ENCODE results near the gene MEAF6.
"Not testable (repeated sequence)": the region's sequence is repeated elsewhere in the genome, so short reads cannot be mapped to it uniquely, and the experiment has no call there.

The MEAF6 gene

GRCh38 chr1:37532418-37533156 lies 18.0 kb upstream of the MEAF6 start:
- not testable (repeated sequence) for DNase-seq (ENCODE audit: low spot score)

GRCh38 chr1:37529888-37530287 lies 15.3 kb upstream of the MEAF6 start:
- DNase-seq (ENCODE audit: low spot score): not testable (repeated sequence)

GRCh38 chr1:37519613-37520012 lies 5.0 kb upstream of the MEAF6 start:
- DNase-seq (ENCODE audit: low spot score): no peak

GRCh38 chr1:37518929-37519328 lies 4.4 kb upstream of the MEAF6 start:
- DNase-seq (ENCODE audit: low spot score): not testable (repeated sequence)

- DNase-seq (ENCODE audit: low spot score): not testable (repeated sequence)
Observed at GRCh38 chr1:37518241-37518640, 3.7 kb upstream of the MEAF6 start.

- no peak for DNase-seq (ENCODE audit: low spot score)
Observed at GRCh38 chr1:37517569-37517968, 3.0 kb upstream of the MEAF6 start.

- no peak for DNase-seq (ENCODE audit: low spot score)
Observed at GRCh38 chr1:37515185-37516034, 844 bp upstream of the MEAF6 start.

- peak; percentile 33 for DNase-seq (ENCODE audit: low spot score)
Observed at GRCh38 chr1:37513795-37514349, 694 bp downstream of the MEAF6 start.

- DNase-seq (ENCODE audit: low spot score): no peak
Observed at GRCh38 chr1:37509181-37509580, 5.4 kb downstream of the MEAF6 start.

- no peak for DNase-seq (ENCODE audit: low spot score)
Observed at GRCh38 chr1:37506740-37507139, 7.8 kb downstream of the MEAF6 start.

GRCh38 chr1:37502791-37503190 lies 11.8 kb downstream of the MEAF6 start:
- not testable (repeated sequence) for DNase-seq (ENCODE audit: low spot score)

GRCh38 chr1:37502104-37502503 lies 12.5 kb downstream of the MEAF6 start:
- DNase-seq (ENCODE audit: low spot score): no peak

GRCh38 chr1:37501661-37502060 lies 12.9 kb downstream of the MEAF6 start:
- DNase-seq (ENCODE audit: low spot score): no peak

GRCh38 chr1:37498872-37499617 lies 15.5 kb downstream of the MEAF6 start:
- DNase-seq (ENCODE audit: low spot score): no peak

GRCh38 chr1:37497832-37498231 lies 16.7 kb downstream of the MEAF6 start:
- DNase-seq (ENCODE audit: low spot score): no peak

GRCh38 chr1:37495875-37496274 lies 18.7 kb downstream of the MEAF6 start:
- DNase-seq (ENCODE audit: low spot score): no peak

- no peak for DNase-seq (ENCODE audit: low spot score)
Observed at GRCh38 chr1:37493336-37494098, 21.0 kb downstream of the MEAF6 start.

GRCh38 chr1:37487619-37487984 lies 27.0 kb downstream of the MEAF6 start:
- no peak for DNase-seq (ENCODE audit: low spot score)

GRCh38 chr1:37486680-37487618 lies 27.6 kb downstream of the MEAF6 start:
- peak; percentile 71 for DNase-seq (ENCODE audit: low spot score)

- DNase-seq (ENCODE audit: low spot score): no peak
Observed at GRCh38 chr1:37485902-37486679, 28.5 kb downstream of the MEAF6 start.

Measured in HuH-7.5 (cell line).